ENCODE data around the gene S100A1.
"Not testable (repeated sequence)": the region's sequence is repeated elsewhere in the genome, so short reads cannot be mapped to it uniquely, and the experiment has no call there.

S100A1 gene

GRCh38 chr1:153583514-153583913 is 44.7 kb upstream of the S100A1 start:
- H3K4ac ChIP-seq (ENCODE audit: low read length); H2BK12ac ChIP-seq (ENCODE audit: low read length); H4K8ac ChIP-seq (ENCODE audit: low read depth, low read length); H2BK15ac ChIP-seq (ENCODE audit: low read length); H3K36me3 ChIP-seq (replicated peaks in 1 of 2; ENCODE audit: control insufficient read depth in 2 of 2, insufficient read depth in 2 of 2, low read length in 2 of 2); H3K4me3 ChIP-seq (ENCODE audit: low read length in 2 of 2); H3K14ac ChIP-seq (ENCODE audit: low read length); H3K79me1 ChIP-seq (ENCODE audit: low read depth, low read length); H3K27ac ChIP-seq (replicated peaks; ENCODE audit: low read length); H2AK5ac ChIP-seq (ENCODE audit: low read depth, low read length); H3K4me2 ChIP-seq (ENCODE audit: insufficient read depth, low read length, poor library complexity, severe bottlenecking); H2BK120ac ChIP-seq (ENCODE audit: low read depth, low read length); H3K9me3 ChIP-seq (replicated peaks in 1 of 2; ENCODE audit: control insufficient read depth in 2 of 2, insufficient read depth in 1 of 2, low read depth in 1 of 2, low read length in 2 of 2); DNase-seq (ENCODE audit: low spot score); H3K27me3 ChIP-seq (ENCODE audit: control insufficient read depth in 3 of 3, insufficient read depth in 3 of 3, low read depth in 1 of 3, low read length in 3 of 3); H3K9ac ChIP-seq (ENCODE audit: low read depth, low read length, poor library complexity); H2AFZ ChIP-seq (ENCODE audit: low read length); H3K18ac ChIP-seq (ENCODE audit: low read length); H4K91ac ChIP-seq (ENCODE audit: low read depth, low read length, poor library complexity); H3K23ac ChIP-seq (ENCODE audit: low read depth, low read length, poor library complexity); H2BK5ac ChIP-seq (ENCODE audit: low read length): not testable (repeated sequence)
- H3K4me1 ChIP-seq (ENCODE audit: control insufficient read depth in 2 of 2, insufficient read depth in 1 of 2, low read depth in 1 of 2, low read length in 2 of 2) = peaks cover 8 to 11% of the 10 kb centered on the region in 2 donors
- WGBS, 2 donors (ENCODE audit: extremely low coverage in 2 of 2, insufficient read length in 2 of 2, insufficient replicate concordance in 1 of 2) = no CpG with 5 or more reads among the region's 3 CpGs

DNA sequence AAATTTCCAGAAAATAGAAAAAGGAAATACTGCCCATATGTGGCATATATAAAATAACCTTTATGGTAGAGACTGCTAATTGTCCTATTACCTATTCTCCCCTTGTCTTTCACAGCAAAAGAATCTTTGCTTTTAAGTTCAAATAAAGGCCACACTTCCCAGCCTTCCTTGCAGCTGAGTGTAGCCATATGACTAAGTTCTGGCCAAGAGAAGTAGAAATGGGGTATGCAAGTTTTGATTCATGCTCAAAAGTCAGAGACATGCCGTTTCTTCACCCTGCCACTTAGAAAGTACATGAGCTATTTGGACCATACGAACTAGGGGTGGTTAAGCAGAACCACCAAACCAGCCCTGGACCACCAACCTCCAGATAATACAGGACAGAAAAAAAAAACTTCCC is 44.3 kb upstream of the S100A1 start:
- H3K9me3 ChIP-seq (replicated peaks in 1 of 2; ENCODE audit: control insufficient read depth in 2 of 2, insufficient read depth in 1 of 2, low read depth in 1 of 2, low read length in 2 of 2) = no peaks in the 10 kb centered on the region
- H3K27ac ChIP-seq (replicated peaks; ENCODE audit: low read length) = no peak overlapping the region
- no peak overlapping the region for H3K14ac ChIP-seq (ENCODE audit: low read length)
- H3K9ac ChIP-seq (ENCODE audit: low read depth, low read length, poor library complexity) = no peak overlapping the region
- no peak overlapping the region for H3K4ac ChIP-seq (ENCODE audit: low read length)
- H3K4me1 ChIP-seq (ENCODE audit: control insufficient read depth in 2 of 2, insufficient read depth in 1 of 2, low read depth in 1 of 2, low read length in 2 of 2) = peaks cover 5 to 7% of the 10 kb centered on the region in 2 donors
- H3K18ac ChIP-seq (ENCODE audit: low read length) = no peak overlapping the region
- no peak for DNase-seq (ENCODE audit: low spot score)
- H3K79me1 ChIP-seq (ENCODE audit: low read depth, low read length) = no peaks in the 10 kb centered on the region
- no peak overlapping the region for H2BK12ac ChIP-seq (ENCODE audit: low read length)
- H2BK5ac ChIP-seq (ENCODE audit: low read length) = no peak overlapping the region
- no peak overlapping the region for H2BK15ac ChIP-seq (ENCODE audit: low read length)
- peak overlapping the region; percentile 23 for H2AFZ ChIP-seq (ENCODE audit: low read length)
- H3K23ac ChIP-seq (ENCODE audit: low read depth, low read length, poor library complexity) = no peak overlapping the region
- H3K4me3 ChIP-seq (ENCODE audit: low read length in 2 of 2) = no peak overlapping the region
- no peak overlapping the region for H2BK120ac ChIP-seq (ENCODE audit: low read depth, low read length)
- H2AK5ac ChIP-seq (ENCODE audit: low read depth, low read length) = no peak overlapping the region
- no peaks in the 10 kb centered on the region for H3K36me3 ChIP-seq (replicated peaks in 1 of 2; ENCODE audit: control insufficient read depth in 2 of 2, insufficient read depth in 2 of 2, low read length in 2 of 2)
- no peak overlapping the region for H3K4me2 ChIP-seq (ENCODE audit: insufficient read depth, low read length, poor library complexity, severe bottlenecking)
- WGBS, 2 donors (ENCODE audit: extremely low coverage in 2 of 2, insufficient read length in 2 of 2, insufficient replicate concordance in 1 of 2) = no CpG with 5 or more reads among the region's 2 CpGs
- H3K27me3 ChIP-seq (ENCODE audit: control insufficient read depth in 3 of 3, insufficient read depth in 3 of 3, low read depth in 1 of 3, low read length in 3 of 3) = no peaks in the 10 kb centered on the region
- H4K8ac ChIP-seq (ENCODE audit: low read depth, low read length) = no peak overlapping the region
- H4K91ac ChIP-seq (ENCODE audit: low read depth, low read length, poor library complexity) = no peak overlapping the region

GRCh38 chr1:153585006-153585405 is 43.2 kb upstream of the S100A1 start:
- no peak overlapping the region for H2BK15ac ChIP-seq (ENCODE audit: low read length)
- no peaks in the 10 kb centered on the region for H3K36me3 ChIP-seq (replicated peaks in 1 of 2; ENCODE audit: control insufficient read depth in 2 of 2, insufficient read depth in 2 of 2, low read length in 2 of 2)
- H2AK5ac ChIP-seq (ENCODE audit: low read depth, low read length) = no peak overlapping the region
- H3K4me1 ChIP-seq (ENCODE audit: control insufficient read depth in 2 of 2, insufficient read depth in 1 of 2, low read depth in 1 of 2, low read length in 2 of 2) = peaks cover 3 to 4% of the 10 kb centered on the region in 2 donors
- no CpG with 5 or more reads among the region's 1 CpG for WGBS, 2 donors (ENCODE audit: extremely low coverage in 2 of 2, insufficient read length in 2 of 2, insufficient replicate concordance in 1 of 2)
- no peak overlapping the region for H3K14ac ChIP-seq (ENCODE audit: low read length)
- no peak overlapping the region for H2BK5ac ChIP-seq (ENCODE audit: low read length)
- H3K9me3 ChIP-seq (replicated peaks in 1 of 2; ENCODE audit: control insufficient read depth in 2 of 2, insufficient read depth in 1 of 2, low read depth in 1 of 2, low read length in 2 of 2) = no peaks in the 10 kb centered on the region
- H3K9ac ChIP-seq (ENCODE audit: low read depth, low read length, poor library complexity) = no peak overlapping the region
- no peaks in the 10 kb centered on the region for H3K27me3 ChIP-seq (ENCODE audit: control insufficient read depth in 3 of 3, insufficient read depth in 3 of 3, low read depth in 1 of 3, low read length in 3 of 3)
- H3K79me1 ChIP-seq (ENCODE audit: low read depth, low read length) = no peaks in the 10 kb centered on the region
- H2BK12ac ChIP-seq (ENCODE audit: low read length) = no peak overlapping the region
- H3K4ac ChIP-seq (ENCODE audit: low read length) = no peak overlapping the region
- H4K91ac ChIP-seq (ENCODE audit: low read depth, low read length, poor library complexity) = no peak overlapping the region
- no peak overlapping the region for H3K23ac ChIP-seq (ENCODE audit: low read depth, low read length, poor library complexity)
- no peak overlapping the region for H2AFZ ChIP-seq (ENCODE audit: low read length)
- no peak for DNase-seq (ENCODE audit: low spot score)
- no peak overlapping the region for H3K4me3 ChIP-seq (ENCODE audit: low read length in 2 of 2)
- no peak overlapping the region for H3K18ac ChIP-seq (ENCODE audit: low read length)
- no peak overlapping the region for H2BK120ac ChIP-seq (ENCODE audit: low read depth, low read length)
- no peak overlapping the region for H4K8ac ChIP-seq (ENCODE audit: low read depth, low read length)
- H3K27ac ChIP-seq (replicated peaks; ENCODE audit: low read length) = no peak overlapping the region
- H3K4me2 ChIP-seq (ENCODE audit: insufficient read depth, low read length, poor library complexity, severe bottlenecking) = no peak overlapping the region

GRCh38 chr1:153586347-153586746 is 41.9 kb upstream of the S100A1 start:
- H3K4me3 ChIP-seq (ENCODE audit: low read length in 2 of 2) = no peak overlapping the region
- H3K18ac ChIP-seq (ENCODE audit: low read length) = no peak overlapping the region

More at GRCh38 chr1:153586347-153586746, 41.9 kb upstream of the S100A1 start:
- DNase-seq (ENCODE audit: low spot score) = no peak
- no peak overlapping the region for H4K8ac ChIP-seq (ENCODE audit: low read depth, low read length)
- H3K14ac ChIP-seq (ENCODE audit: low read length) = no peak overlapping the region
- no peak overlapping the region for H2BK12ac ChIP-seq (ENCODE audit: low read length)
- no peak overlapping the region for H2BK120ac ChIP-seq (ENCODE audit: low read depth, low read length)
- H3K4me2 ChIP-seq (ENCODE audit: insufficient read depth, low read length, poor library complexity, severe bottlenecking) = no peak overlapping the region
- no peak overlapping the region for H4K91ac ChIP-seq (ENCODE audit: low read depth, low read length, poor library complexity)
- peaks cover 3 to 4% of the 10 kb centered on the region in 2 donors for H3K4me1 ChIP-seq (ENCODE audit: control insufficient read depth in 2 of 2, insufficient read depth in 1 of 2, low read depth in 1 of 2, low read length in 2 of 2)
- H2BK5ac ChIP-seq (ENCODE audit: low read length) = no peak overlapping the region
- H3K4ac ChIP-seq (ENCODE audit: low read length) = no peak overlapping the region
- peak overlapping the region; percentile 75 for H2AFZ ChIP-seq (ENCODE audit: low read length)
- H3K23ac ChIP-seq (ENCODE audit: low read depth, low read length, poor library complexity) = no peak overlapping the region
- H3K36me3 ChIP-seq (replicated peaks in 1 of 2; ENCODE audit: control insufficient read depth in 2 of 2, insufficient read depth in 2 of 2, low read length in 2 of 2) = no peaks in the 10 kb centered on the region
- H3K27ac ChIP-seq (replicated peaks; ENCODE audit: low read length) = no peak overlapping the region
- H2AK5ac ChIP-seq (ENCODE audit: low read depth, low read length) = no peak overlapping the region
- H2BK15ac ChIP-seq (ENCODE audit: low read length) = no peak overlapping the region
- H3K79me1 ChIP-seq (ENCODE audit: low read depth, low read length) = no peaks in the 10 kb centered on the region
- WGBS, 2 donors (ENCODE audit: extremely low coverage in 2 of 2, insufficient read length in 2 of 2, insufficient replicate concordance in 1 of 2) = no CpG with 5 or more reads among the region's 1 CpG
- no peaks in the 10 kb centered on the region for H3K9me3 ChIP-seq (replicated peaks in 1 of 2; ENCODE audit: control insufficient read depth in 2 of 2, insufficient read depth in 1 of 2, low read depth in 1 of 2, low read length in 2 of 2)
- no peak overlapping the region for H3K9ac ChIP-seq (ENCODE audit: low read depth, low read length, poor library complexity)
- no peaks in the 10 kb centered on the region for H3K27me3 ChIP-seq (ENCODE audit: control insufficient read depth in 3 of 3, insufficient read depth in 3 of 3, low read depth in 1 of 3, low read length in 3 of 3)
